Fibroblast of villous mesenchyme (primary cell): Measurements from ENCODE around the gene CDK4. TPM values are rescaled to one million over a fixed set of nuclear protein-coding genes. Genes with fewer than 3 reads are reported as not detected.
A peak's percentile ranks its signal among the peaks of the same experiment; 100 is the strongest.

ENCODE experiments used
- DNase-seq: peaks from one replicate; pipeline ENCODE4 v3.0.0-alpha.2; 2010; ENCODE audit warnings: low read depth
- H3K4me3 ChIP-seq: 2 replicates; pipeline ENCODE4 v1.5.1; 2011; ENCODE audit warnings: low read depth, mild to moderate bottlenecking, low read length
- total RNA-seq: library from RNA; depleted of rRNA; stranded (reverse); fragments of >200 nt; gene quantifications from 2 replicates; pipeline ENCODE4 v1.2.3, GENCODE V29; 2012
- TF ChIP-seq, protein P1 (sequence below): IDR thresholded peaks from 2 replicates; pipeline ENCODE4 v1.5.1; 2012; ENCODE audit warnings: low read depth, mild to moderate bottlenecking, low read length; ENCODE audit not compliant: insufficient read depth

The CDK4 gene
- total RNA-seq, 1 donor: 299 TPM

GRCh38 chr12:57772429-57773322 lies 20.6 kb upstream of the CDK4 start, which contains the start of gene EEF1AKMT3:
Gene EEF1AKMT3, plus strand, starts transcription at chr12:57772614. Its CDS starts 111 bp downstream, at chr12:57772725.
- H3K4me3 ChIP-seq: peak within 1 kb of the TSS; percentile 96
- TF ChIP-seq, protein P1, sequence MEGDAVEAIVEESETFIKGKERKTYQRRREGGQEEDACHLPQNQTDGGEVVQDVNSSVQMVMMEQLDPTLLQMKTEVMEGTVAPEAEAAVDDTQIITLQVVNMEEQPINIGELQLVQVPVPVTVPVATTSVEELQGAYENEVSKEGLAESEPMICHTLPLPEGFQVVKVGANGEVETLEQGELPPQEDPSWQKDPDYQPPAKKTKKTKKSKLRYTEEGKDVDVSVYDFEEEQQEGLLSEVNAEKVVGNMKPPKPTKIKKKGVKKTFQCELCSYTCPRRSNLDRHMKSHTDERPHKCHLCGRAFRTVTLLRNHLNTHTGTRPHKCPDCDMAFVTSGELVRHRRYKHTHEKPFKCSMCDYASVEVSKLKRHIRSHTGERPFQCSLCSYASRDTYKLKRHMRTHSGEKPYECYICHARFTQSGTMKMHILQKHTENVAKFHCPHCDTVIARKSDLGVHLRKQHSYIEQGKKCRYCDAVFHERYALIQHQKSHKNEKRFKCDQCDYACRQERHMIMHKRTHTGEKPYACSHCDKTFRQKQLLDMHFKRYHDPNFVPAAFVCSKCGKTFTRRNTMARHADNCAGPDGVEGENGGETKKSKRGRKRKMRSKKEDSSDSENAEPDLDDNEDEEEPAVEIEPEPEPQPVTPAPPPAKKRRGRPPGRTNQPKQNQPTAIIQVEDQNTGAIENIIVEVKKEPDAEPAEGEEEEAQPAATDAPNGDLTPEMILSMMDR: no peak
- peak; percentile 56 for DNase-seq

DNA sequence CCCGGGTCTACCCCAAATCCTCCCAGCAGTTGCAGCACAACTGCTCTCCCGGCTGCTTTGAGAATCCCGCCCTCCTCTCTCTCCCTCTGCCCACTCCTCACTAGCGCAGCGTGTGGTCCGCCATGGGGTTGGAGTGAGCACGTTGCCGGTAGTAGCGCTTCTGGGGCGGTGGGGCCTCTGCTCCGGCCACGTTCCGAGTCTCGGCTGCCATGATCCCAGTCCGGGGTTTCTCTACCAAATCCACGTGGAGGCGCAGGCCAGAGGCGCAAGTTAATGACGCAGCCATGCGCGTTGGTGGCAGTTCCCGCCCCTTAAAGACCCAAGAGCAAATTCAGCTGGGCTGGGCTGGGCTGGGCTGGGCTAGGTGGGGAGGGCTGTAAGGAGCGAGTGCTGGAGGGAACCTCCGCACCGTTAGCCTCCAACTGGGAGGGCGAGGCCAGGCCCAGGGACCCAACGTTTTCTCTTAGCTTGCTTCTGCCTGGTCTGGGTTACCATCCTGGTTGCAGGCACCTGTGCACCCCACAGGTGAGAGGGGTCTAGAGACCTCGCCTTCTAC lies 19.8 kb upstream of the CDK4 start, which contains the start of gene METTL1:
METTL1 (minus strand) TSS at position 233 of the 556 bp plus-strand sequence; CDS start at position 211, 22 bp downstream.
- H3K4me3 ChIP-seq: peak within 1 kb of the TSS; percentile 96
- DNase-seq: peak; percentile 97
- TF ChIP-seq, protein P1: no peak

- peak; percentile 93 for DNase-seq
- TF ChIP-seq, protein P1: no peak
Measured at GRCh38 chr12:57771236-57771872, 19.2 kb upstream of the CDK4 start.

GRCh38 chr12:57770734-57771133 lies 18.6 kb upstream of the CDK4 start:
- TF ChIP-seq, protein P1: no peak
- H3K4me3 ChIP-seq: no peak overlapping the region
- no peak for DNase-seq

More at GRCh38 chr12:57771236-57771872, 19.2 kb upstream of the CDK4 start:
- H3K4me3 ChIP-seq: peak overlapping the region; percentile 96

GRCh38 chr12:57769594-57769993 lies 17.5 kb upstream of the CDK4 start:
- no peak overlapping the region for H3K4me3 ChIP-seq
- DNase-seq: no peak
- TF ChIP-seq, protein P1: no peak

GRCh38 chr12:57767876-57768275 lies 15.8 kb upstream of the CDK4 start:
- TF ChIP-seq, protein P1: no peak
- H3K4me3 ChIP-seq: no peak overlapping the region
- no peak for DNase-seq
